ENCODE data around the gene VCAM1.

DNA sequence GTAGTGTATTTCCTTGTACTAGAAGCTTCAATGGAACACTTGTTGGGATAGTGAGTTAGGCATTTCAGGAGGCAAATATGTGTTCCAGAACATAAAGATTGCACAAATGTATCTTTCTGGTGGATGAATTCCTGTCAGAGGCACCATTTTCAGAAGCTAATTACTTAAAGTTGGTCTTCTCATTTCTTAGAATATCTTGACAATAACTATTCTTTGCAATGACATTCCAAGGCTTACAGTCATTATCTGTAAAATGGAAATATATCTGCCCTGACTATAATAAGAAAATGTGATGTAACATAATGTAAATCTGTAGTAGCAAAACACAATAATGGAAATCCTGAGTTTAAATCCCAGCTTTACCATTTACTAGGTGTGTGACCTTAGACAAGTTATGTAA, 2.7 kb downstream of the VCAM1 start:
- TF ChIP-seq, protein P1, sequence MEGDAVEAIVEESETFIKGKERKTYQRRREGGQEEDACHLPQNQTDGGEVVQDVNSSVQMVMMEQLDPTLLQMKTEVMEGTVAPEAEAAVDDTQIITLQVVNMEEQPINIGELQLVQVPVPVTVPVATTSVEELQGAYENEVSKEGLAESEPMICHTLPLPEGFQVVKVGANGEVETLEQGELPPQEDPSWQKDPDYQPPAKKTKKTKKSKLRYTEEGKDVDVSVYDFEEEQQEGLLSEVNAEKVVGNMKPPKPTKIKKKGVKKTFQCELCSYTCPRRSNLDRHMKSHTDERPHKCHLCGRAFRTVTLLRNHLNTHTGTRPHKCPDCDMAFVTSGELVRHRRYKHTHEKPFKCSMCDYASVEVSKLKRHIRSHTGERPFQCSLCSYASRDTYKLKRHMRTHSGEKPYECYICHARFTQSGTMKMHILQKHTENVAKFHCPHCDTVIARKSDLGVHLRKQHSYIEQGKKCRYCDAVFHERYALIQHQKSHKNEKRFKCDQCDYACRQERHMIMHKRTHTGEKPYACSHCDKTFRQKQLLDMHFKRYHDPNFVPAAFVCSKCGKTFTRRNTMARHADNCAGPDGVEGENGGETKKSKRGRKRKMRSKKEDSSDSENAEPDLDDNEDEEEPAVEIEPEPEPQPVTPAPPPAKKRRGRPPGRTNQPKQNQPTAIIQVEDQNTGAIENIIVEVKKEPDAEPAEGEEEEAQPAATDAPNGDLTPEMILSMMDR (IDR thresholded peaks at IDR 0.05), result no peak
- no peak for TF ChIP-seq EZH2 (IDR thresholded peaks at IDR 0.05)
